Measurements from ENCODE around the gene SSBP3.

The SSBP3 gene

DNA sequence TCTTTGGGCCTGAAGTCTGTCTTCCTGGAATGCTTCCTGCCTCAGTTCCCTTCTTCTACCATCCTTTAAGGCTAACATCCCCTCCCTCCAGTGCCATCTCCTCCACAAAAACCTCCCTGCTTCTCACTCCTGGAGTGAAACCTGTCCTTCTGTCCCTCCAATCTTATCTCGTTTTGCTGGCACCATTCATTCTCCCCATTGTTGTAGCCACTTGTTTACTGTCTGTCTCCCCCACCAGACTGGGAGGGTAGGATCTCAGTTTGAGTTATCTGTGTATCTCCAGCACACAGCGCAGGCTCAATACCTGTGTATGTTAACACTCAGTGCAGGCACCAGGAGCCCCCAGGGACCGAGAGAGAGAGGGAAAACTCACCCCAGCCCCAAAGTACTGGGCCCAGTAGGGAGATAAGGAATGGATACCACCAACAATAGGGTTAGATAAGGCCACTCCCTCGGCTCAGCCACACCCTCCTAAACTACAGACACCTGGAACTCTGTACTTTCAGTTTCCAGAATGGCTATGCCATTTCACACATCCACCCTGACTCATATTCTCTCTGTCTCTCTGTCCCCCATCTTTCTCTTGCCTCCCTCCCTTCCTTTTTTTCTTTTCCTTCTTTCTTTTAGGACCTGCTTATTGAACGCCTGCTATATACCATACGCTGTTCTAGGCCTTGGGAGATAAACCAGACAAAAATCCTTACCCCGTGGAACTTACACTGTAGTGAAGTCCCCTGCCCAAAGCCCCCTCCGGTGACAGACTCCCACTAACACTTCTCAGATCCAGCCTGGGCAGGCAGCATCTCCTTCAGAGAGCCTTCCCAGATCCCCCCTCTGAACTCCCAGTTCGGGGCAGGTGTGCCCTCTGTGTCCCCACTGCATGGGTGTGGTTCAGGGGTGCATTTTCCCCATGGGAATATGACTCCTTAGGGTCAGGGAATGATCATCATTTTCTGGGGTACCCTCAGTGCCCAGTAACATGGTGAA, 3.3 kb upstream of the SSBP3 start:
- DNase-seq = peak in 1 of 5 donors; percentile 75

DNA sequence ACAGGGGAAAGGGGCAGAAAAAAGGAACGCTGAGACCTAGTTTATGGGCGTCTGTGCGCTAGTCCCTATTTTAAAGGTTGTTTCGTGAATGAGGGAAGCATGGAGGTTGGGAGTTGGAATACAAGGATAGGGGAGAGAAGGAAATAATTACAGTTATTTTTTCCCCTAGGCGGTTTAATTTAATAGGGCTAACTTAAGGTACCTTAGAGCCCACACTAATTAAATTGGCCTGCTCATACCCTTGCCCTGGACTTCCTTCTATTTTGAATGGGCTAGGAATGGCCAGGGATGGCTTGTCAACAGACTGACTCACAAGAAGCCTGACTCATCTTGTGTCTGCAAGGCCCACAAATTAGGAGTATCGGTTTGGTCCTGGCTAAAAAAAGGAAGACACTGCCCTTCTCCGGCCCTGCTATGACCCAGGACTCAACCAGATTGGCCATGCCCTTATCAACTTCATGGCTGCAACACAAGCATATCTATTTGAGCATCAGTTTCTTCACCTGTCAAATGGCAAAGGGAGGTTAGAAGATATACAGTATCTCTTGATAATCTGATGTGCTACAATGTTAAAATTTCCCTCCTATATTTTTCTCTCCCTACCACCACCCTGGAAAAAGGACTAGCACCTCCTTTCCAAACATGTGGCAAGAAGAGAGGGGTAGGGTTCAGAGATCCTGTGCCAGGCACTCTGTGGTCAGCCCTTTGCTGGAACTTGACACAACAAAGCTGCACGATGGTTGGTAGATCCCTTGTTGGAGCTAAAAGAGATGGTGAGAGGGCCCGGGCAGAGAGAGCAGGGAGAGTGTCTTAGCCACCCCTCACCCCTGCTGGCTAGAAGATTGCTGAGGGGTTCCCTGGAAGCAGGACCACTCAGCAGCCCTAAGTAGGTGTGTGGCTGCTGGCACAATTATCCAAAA, 2.2 kb upstream of the SSBP3 start:
- no peak for DNase-seq

DNA sequence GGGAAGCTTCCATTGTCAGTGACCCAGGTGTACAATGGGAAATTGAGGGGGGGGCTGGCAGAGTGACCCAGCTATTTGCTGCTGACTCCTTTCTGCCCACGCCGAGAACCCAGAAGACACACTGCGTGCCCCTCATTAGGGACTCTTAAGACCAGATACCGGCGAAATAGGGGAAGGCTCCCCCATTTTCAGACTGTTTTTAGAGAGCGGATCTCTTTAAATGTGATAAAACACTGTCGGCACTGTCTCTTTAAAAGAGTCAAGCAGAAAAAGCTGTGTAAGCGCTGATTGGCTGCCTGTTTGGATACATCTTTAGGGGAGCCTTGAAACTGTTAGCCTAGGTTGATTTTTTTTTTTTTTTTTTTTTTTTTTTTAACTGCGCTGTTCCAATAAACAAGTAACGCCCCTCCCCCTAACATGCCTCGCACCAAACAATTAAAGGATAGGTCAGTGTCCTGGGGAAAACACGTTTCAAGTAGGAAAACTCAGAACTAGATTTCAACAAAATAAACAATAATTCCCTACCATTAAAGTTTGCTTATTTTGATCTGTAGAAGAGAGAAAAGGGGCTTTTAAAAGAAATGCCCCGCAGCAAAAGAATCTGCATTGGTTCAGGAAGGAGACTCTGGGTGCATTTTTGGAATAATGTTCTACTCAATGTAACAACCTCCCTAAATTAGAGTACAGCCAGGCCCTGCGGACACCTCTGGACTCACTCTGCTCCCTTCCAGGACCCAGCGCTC, 1.4 kb upstream of the SSBP3 start:
- peak; percentile 28 to 89 (median 58) for DNase-seq

DNA sequence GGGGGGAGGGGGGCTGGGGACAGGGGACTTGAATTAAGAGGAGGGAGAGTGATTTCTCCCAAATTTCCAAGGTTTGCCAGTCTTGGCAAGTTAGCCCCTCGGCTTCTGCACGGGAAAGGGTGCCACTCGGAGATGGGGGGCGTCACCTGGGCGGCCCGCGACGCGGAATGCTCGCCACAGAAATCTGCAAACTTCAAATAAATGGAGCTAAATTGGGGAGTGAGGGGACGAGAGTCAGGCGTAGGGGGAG, 885 bp upstream of the SSBP3 start:
- no peak for DNase-seq

DNA sequence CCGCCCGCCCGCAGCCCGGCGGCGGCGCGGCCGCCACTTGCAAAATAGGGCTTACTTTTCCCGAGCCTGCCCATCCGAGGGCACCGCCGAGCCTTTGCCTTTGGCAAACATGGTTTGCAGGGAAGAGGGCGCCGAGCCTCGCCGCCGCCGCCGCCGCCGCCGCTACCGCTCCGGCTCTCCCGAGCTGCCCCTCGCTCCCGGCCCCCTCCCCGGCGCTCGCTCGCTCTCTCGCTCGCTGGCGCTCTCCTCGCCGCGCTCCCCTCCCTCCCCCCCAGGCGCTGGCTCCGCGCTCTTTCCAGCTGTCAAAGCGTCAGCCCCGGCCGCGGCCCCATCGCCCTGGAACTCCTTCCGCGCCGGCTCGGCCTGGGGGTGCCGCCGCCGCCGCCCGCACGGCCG, 298 bp downstream of the SSBP3 start:
- DNase-seq = peak in 1 of 5 donors; percentile 35

DNA sequence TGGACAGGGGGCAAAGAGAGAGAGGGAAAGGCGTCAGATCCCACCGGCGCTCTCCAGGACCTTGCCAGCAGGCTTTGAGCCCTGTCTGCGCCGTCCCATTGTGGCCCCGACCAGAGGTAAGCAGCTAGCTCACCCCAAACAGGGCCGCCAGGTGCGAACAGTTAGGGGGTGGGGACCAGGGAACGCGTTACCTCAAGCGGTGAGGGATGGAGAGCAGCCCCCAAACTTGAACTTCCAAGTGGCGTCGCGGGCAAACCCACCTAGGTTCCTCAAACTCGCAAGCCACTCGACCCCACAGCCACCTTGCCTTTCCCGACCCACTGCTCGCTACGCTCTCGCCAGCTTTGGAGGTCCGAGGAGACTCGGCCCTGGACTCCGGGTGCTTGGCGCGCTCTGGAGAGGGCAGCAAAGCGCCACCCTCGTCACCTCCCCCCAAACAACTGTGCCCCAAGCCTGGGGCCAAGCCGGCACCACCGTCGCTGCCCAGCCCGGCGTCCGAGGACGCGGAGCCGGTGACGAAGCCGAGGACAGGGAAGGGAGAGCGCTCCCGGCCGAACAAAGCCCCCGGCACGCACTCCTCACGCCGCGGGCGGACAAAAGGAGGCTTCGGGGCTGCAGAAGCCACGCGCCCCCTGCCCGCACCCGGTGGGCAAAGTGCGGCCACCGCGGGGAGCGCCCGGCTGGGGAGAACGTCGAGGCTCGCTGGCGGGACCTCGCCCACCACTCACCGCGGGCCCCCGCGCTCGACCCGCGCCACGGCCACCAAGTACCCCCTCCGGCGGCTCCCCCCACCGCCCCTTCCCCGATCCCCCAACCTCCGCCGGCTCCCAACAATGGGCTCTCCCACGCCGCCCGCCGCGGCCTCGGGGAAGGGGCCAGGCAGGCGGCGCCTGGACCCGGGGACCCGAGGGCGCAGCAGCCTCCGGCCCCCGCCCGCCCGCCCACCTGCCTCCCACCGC, 976 bp downstream of the SSBP3 start:
- peak in 2 of 5 donors; percentile 7 to 21 for DNase-seq

DNA sequence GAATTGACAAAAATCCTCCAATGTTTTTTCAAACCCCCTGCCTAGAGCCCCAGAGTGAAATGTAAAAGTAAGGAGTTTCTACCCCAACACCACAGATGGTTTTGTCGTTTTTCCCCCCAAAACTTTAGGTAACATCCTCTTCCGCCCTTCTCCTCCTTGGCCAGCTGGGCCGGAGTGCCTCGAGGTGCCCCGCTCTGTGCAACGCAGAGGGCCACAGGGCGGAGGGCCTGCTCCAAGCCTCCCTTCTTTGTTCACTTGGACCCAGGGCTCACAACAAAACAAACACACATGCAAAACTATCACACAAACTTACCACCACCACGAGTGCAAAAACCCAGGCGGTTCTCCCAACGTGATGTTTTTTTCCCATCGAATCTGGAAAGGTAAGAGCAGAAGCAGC, 1.9 kb downstream of the SSBP3 start:
- DNase-seq = no peak

DNA sequence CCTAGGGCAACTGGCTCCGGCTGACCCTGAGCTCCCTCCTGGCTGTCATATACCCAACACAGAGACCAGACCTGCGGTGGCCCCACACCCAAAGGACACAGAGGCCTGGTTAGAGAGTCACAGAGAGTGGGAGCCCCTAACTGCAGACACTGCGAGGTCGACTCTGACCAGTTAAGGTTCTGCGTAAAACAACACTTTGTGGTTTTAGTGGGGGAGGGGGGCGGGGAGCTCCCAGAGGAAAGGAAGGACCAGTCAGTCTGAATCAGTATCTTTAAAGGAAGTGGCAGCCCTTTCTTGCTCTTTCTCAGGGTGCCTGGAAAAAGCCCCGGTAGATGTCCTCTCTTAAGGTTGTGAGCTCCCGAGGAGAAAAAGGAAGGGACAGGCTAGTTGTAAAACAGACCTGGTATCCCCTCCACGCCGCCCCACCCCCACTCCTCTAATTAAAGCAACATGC, 2.4 kb downstream of the SSBP3 start:
- peak in 1 of 5 donors; percentile 37 for DNase-seq

DNA sequence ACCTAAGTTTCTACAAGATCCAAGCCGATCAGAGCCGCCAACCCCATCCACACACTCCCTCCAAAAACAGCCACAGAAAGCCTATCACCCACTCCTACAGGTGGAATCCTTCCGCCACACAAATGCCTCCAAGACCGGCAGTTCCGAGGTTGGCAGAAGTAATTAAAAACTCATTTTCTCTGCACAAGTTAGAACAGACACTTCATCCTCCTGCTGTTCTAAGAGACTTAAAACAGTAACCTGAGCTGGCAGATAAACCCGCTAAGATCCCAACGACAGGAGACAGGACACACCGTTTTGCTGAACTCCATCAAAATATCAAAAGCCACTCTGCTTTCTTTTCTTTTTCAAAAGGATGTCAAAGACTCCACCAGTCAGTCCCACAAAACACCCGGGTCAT, 2.8 kb downstream of the SSBP3 start:
- no peak for DNase-seq

DNA sequence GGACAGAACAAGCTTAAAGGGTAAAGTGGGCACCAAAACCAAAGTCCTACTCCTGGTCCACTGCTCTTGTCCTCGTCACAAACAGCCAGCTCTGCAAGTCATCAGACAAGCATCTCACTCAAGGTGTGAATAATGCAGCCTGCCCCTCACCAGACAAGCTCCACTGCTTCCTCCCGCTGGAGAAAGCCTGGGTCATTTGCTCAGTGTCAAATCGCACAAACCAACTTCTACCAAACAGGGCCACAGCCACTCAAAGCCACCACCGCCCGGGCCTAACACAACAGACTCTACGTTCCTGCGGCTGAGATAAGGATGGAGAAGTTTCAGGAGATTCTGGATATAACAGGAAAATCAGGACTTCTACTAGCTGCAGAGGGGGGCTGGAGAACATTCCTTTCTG, 3.3 kb downstream of the SSBP3 start:
- no peak for DNase-seq

DNA sequence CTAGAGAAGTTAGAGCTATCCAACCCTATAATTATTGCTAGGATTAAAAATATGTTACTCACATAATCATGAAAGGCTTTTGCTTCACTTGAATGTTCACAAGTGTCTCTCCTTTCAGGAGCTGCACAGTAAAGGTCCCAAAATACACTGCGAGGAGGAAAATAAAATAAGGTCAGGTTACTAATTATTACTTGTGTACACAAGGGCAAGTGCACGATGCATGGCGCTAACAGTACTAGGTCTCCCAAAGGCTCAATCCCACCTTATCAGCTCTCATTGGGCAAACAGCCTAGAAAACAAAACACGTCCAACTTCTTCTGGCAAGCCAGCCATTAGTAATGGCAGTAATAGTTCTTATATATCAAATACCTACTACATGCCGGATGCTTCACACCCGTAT, 4.4 kb downstream of the SSBP3 start:
- DNase-seq = no peak

DNA sequence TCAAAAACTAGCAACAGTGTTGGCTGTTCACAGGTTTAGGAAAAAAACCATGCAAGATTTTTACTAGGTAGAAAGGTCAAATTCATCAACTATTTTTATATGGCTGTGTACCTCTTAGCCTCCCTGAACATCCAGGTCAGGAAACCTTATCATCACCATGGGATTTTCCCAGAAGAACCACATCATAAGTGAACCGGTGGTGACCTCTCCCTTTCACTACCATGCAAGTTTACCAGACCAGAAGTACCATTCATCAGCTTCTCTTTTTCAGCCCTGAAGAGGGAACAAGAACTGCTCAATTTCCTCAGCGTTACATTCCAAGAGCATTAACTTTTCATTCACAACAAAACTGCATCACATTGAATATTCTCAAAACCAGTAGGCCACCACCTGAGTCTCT, 5.9 kb downstream of the SSBP3 start:
- DNase-seq = no peak

DNA sequence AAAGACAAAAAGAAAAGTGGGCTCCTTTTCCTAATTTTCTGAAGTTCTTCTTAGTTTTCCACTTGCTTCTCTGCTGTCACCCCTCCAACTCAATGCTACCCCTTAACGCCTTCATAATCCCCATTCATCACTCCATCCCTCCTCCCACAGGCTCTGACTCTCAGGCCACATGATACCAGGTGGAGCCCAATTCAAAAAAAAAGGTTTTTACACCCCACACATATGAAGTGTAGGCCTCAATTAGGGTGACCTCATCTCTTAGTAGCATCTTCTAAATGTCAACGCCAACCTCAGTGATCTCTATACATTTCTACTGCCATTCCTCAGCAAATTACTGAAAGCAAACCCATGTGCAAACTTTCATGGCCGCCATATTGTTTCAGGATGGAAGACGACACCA, 6.4 kb downstream of the SSBP3 start:
- DNase-seq = no peak

DNA sequence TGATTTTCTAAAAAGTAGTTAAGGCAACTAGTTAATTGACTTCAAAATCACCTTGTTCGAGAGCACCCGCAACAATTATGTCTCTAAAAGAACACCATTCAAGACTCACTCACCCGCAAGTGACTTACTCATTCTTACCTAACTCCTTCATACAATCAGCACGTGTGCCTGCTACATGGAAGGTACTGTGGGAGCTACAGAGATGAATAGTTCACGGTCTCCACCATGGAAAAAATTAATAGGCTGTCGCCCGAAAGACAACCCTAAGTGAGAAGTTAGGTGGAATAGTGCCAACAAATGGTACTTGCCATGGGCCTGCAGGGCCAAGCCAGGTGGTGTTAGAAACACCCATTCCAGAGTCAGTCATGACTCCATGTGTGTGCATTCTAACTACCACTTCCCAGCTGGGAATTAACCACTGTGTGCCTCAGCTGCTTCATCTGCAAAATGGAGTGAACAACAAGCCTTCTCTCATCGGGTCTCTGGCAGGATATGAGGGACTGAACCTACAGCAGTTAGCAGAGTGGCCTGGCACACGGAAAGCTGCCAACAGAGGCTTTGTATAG, 7.1 kb downstream of the SSBP3 start:
- DNase-seq = no peak

DNA sequence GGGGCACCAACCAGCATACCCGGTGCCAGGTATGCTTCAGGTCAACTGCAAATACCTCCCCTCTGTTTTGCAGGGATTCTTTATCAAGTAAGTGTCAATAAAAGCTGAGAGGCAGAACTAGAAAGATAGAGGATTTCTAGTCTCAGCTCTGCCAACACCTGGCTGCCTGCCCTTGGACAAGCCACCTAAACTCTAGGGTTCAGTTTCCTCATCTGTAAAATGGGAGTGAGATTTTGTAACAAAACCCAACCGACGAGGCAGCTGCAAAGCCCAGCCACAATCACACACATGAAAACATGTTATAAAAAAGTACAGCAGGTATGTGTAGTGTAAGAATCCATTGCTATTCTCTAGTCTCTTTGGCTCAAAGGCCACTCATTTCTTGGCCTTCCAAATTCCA, 8.2 kb downstream of the SSBP3 start:
- DNase-seq = no peak

DNA sequence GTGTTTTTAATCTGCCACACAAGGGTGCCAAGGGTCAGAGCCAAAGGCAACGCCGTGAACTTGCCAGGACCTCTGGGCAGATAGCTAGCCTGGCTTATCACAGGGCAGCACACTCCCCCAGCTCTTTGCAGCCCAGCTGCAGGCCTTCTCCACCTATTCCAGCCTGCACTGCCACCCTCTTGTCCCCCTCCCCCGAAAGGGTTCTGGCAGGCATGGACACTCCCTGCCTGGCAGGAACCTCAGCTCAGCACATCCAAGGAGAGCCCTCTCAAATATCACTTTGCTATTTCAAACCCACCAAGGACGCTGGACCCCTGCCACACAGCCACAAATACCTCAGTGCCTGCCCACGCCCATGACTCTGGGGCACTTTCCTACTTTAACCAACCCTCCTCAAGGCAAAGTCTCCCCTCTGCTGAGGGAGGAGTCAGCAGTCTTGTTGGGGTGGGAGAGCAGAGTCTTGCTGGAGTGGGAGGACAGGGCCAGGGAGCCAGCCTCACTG, 9.1 kb downstream of the SSBP3 start:
- no peak for DNase-seq

DNA sequence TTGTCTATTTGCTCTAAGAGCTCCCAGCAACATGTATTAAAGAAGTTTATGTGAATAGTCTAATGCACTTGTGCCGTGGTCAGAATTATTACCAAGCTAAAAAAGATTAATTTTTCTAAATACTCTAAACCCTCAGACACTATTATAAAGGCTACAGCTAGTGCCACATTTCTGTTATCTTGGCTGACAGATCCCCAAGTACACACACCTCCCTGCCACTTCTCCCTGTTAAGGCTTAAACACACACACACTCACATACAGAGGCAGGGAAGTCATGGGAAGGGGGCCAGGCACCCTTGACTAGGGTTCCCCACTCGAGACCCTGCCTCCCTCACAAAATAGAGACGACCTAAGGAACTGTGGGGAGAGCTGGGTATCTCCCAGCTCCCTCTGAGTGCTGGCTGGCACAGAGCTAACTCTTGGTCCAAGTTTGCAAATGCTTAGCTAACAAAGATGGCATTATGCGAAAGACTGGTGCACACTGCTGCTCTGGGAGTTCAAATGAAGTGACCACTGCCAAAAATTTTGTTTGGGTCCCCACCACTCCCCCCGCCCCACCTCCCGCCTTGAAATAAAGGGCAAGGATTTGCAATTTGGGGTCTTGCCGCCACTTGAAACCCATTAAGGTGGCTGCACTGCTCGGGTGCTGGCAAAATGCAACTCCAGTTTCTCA, 9.8 kb downstream of the SSBP3 start:
- no peak for DNase-seq

DNA sequence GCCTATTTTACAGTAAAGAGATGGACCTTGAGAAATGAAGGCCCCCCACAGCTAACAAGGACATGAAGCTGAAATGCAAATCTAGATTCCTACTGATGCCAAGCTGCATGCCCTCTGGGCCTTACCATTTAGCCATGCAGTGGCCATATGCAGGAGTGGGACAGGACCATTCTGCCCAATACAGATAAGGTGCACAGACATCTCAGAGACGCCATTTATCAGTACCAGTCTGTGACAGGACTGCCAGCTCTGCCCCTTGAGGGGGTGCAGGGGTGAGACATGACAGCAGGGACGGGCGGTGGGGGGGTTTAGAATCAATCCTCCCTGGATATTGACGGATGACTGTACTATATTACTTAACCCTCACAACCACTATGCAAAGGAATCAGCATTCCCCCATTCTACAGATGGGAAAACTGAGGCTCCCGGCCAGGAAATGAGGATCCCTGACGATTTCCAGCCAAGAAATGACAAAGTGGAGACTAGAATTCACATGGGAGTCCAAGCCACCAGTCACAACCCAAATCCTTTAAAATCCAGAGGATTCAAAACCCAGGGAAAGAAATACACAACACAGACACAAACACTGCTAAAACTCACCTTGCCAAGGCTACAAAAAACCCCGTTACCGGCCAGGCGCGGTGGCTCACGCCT, 10.8 kb downstream of the SSBP3 start:
- DNase-seq = no peak

DNA sequence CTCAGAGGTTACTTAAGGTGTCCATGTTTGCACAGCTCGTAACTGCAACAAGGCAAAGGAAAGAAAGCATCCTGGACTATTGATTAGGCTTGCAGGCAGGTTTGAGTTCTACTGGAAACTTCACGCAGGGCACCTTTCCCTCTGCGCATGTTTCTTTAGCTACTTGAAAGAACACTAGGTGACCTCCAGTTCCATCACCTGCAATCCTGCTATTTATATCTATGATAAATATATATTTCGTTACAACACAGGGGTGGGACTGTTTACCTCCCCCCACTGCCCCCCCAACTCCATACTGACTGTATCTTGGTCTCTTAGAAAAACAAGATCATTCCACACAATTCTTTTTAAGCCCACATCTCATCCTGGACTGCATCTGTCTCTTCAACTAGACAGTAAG, 12.1 kb downstream of the SSBP3 start:
- DNase-seq = no peak

DNA sequence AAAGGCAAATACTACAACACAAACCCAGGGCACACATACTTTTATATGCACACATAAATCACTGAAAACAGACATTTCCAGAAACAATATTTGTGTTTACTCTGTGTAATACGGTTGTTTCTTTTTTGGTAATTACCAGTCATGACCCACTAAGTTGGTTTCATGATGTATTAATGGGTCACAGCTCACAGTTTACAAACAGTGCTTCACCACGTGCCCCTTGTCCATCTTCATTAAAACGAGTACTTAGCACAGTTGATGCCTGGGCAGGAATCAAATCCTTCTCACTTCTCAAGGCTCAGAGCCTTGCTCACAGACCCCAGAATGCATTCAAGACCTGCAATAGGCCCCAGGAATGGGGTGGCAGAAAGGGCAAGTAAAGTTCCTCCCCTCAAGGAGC, 13.8 kb downstream of the SSBP3 start:
- no peak for DNase-seq

All from T-helper 1 cell (primary cell).